WTC11 (cell line): Measurements from ENCODE around the gene MEGF10.

ENCODE experiments used
- AR ChIP-seq: fragments of 250-450 bp; sonication (Bioruptor Pico); IDR thresholded peaks from 2 replicates; pipeline ENCODE4 v1.9.0; 2021; ENCODE audit warnings: mild to moderate bottlenecking
- CREB1 ChIP-seq: sonication (generic); formaldehyde crosslinking; IDR thresholded peaks from 2 replicates; pipeline ENCODE4 v1.8.0; 2023; ENCODE audit warnings: mild to moderate bottlenecking, missing genetic modification reagents
- CTCF ChIP-seq: fragments of 200-600 bp; IDR thresholded peaks from 2 replicates; pipeline ENCODE4 v1.8.0; 2022; ENCODE audit warnings: antibody characterized with exemption
- E2F1 ChIP-seq: sonication (generic); formaldehyde crosslinking; IDR thresholded peaks from 2 replicates; pipeline ENCODE4 v1.8.0; 2022; ENCODE audit warnings: mild to moderate bottlenecking, missing genetic modification reagents
- ESRRA ChIP-seq: sonication (generic); formaldehyde crosslinking; IDR thresholded peaks from 2 replicates; pipeline ENCODE4 v1.8.1; 2022; ENCODE audit warnings: mild to moderate bottlenecking, missing genetic modification reagents, borderline replicate concordance
- KAT7 ChIP-seq: sonication (generic); formaldehyde crosslinking; IDR thresholded peaks from 2 replicates; pipeline ENCODE4 v1.8.1; 2023; ENCODE audit warnings: missing genetic modification reagents, mild to moderate bottlenecking, borderline replicate concordance
- TCF7 ChIP-seq: sonication (generic); formaldehyde crosslinking; IDR thresholded peaks from 2 replicates; pipeline ENCODE4 v1.8.0; 2022; ENCODE audit warnings: mild to moderate bottlenecking, low read depth, missing genetic modification reagents, moderate library complexity
- TEAD4 ChIP-seq: sonication (generic); formaldehyde crosslinking; IDR thresholded peaks from 2 replicates; pipeline ENCODE4 v1.8.0; 2022; ENCODE audit warnings: mild to moderate bottlenecking, missing genetic modification reagents
- ZNF121 ChIP-seq: sonication (generic); formaldehyde crosslinking; IDR thresholded peaks from 2 replicates; pipeline ENCODE4 v1.8.0; 2023; ENCODE audit warnings: missing genetic modification reagents

GRCh38 chr5:127275641-127276193 is 14.9 kb upstream of the MEGF10 start:
- no peak for TF ChIP-seq ESRRA (CRISPR knock-in tag)
- TF ChIP-seq TCF7: no peak
- TF ChIP-seq KAT7 (CRISPR knock-in tag): no peak
- TF ChIP-seq E2F1 (CRISPR knock-in tag): no peak
- no peak for TF ChIP-seq CTCF
- TF ChIP-seq AR (CRISPR knock-in tag): no peak
- no peak for TF ChIP-seq ZNF121 (CRISPR knock-in tag)
- no peak for TF ChIP-seq CREB1 (CRISPR knock-in tag)
- TF ChIP-seq TEAD4 (CRISPR knock-in tag): no peak
